GM19455 (cell line): ENCODE measurements around the gene CAPN13.
"Not testable (repeated sequence)": the region's sequence is repeated elsewhere in the genome, so short reads cannot be mapped to it uniquely, and the experiment has no call there.

ENCODE experiments used
- ATAC-seq: cut with Tn5 transposase; IDR thresholded peaks from one replicate; pipeline ENCODE4 v1.9.1; 2021; ENCODE audit not compliant: unreplicated experiment

Gene CAPN13

DNA sequence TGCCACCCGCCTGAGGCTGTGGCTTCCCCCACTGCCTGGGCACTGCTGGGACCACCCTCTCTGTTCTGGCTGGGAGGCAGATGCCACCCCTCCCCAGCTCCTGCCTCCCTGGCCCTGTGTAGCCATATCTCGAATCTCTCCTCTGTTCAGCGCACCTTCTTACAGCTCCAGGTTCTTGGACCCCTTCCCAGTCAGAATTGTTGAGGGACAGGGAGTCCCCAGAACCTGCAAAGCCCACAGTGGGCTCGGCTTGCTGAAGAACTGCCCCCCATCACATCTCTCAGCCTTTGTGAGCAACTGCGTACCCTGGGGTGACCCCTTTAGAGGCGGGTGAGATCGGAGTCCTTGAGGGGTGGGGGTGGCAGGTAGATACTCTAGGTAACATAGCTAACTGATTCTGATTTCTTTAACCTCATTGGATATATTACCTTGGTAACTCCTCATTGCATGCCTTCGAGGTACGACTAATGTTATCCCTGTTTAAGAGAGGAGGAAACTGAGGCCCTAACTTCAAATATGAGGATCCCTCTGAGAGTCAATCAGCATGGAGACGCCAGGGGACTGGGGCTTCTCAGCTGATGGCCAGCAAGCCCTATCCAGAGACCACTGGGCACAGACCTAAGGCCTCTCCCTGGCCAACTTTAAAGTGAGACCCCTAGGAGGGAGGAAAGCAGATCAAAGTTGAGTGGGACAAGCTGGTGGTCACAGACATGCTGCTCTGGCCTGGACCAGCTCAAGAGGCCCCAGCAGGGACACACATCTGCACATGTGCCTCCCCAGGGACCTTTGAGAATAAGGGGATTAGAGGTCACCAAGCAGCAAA is 101.3 kb downstream of the CAPN13 start:
- no peak for ATAC-seq

GRCh38 chr2:30705056-30705455 is 102.2 kb downstream of the CAPN13 start:
- no peak for ATAC-seq

DNA sequence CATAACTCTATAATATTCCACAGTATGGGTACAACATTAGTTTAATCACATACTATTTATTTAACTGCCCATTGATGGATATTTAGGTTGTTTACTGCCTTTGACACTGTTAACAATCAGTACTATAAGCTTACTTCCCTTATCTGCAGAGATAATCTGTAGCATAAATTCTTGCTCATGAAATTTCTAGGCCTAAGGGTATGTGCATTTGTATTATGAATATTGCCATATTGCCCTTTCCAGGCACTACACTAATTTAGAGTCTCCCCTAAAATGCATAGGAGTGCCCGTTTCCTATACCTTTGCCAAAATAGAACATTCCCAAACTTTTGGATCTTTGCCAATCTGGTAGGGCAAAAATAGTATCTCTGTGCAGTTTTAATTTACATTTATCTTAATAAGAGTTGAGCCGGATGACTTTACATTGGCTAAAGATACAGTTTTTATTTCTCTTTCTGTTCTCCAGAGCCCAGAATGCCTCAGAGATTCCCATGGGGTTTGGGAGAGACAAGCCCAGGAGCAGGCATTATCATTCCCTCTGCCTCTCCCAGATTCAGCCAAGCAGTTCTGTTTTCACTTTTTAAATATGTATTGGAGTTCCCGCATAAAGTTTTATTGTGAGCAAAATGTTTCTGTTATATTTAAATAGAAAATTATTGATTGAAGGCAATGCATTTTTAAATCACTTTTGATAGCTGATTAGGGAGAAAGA is 102.8 kb downstream of the CAPN13 start:
- no peak for ATAC-seq

- ATAC-seq = no peak
Observed at GRCh38 chr2:30702694-30703093, 104.6 kb downstream of the CAPN13 start.

DNA sequence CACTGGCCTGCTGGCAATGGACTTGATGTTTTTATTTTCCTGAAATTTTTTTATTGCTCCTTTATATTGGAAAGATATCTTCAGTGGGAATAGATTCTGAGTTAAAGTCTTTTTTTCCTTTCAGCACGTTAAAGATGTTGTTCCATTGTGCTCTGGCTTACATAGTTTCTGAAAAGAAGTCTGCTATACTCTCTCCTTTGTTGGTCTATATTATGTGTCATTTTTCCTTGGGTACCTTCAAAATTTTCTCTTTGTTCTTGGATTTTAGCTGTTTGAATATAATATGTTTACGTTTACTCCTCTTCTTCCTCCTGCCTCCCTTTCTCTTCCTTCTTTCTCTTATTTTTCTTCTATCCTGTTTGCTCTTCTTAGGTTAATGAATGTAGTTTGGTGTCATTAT is 105.5 kb downstream of the CAPN13 start:
- no peak for ATAC-seq

DNA sequence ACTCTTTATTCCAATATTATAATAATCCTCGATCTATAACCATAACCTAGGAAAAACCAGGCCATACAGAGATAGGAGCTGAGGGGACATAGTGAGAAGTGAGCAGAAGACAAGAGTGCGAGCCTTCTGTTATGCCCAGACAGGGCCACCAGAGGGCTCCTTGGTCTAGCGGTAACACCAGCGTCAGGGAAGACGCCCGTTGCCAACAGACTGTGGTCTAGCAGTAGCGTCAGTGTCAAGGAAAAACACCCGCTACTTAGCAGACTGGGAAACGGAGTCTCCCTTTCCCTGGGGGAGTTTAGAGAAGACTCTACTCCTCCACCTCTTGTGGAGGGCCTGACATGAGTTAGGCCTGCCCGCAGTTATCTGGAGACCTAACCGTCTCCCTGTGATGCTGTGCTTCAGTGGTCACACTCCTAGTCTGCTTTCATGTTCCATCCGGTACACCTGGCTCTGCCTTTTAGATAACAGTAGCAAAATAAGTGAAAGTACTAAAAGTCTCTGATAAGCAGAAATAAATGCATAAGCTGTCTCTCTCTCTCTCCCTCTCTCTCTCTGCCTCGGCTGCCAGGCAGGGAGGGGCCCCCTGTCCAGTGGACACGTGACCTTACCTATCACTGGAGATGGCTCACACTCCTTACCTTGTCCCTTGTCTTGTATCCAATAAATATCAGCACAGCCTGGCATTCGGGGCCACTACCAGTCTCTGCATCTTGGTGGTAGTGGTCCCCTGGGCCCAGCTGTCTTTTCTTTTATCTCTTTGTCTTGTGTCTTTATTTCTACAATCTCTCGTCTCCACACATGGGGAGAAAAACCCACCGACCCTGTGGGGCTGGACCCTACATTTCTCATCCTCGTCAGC is 109.8 kb downstream of the CAPN13 start:
- ATAC-seq = not testable (repeated sequence)

DNA sequence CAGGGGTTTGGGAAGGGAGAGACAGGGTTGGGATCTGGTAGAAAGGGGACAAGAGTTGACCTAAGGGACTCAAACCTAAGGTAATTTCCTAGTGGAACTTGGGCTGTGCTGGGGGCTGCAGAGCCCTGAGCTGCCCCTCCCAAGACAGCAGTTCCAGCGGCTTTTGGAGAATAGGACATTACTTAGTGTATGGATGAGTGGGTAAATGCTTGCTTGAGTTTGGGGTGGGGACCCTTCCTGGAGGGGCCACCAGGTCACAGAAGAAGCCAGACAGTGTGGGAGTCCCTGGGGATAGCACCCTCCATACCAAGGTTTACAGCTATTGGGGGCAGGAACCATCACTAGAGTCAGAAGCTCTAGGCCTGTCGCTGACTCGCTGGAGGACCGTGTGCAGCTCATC is 111.5 kb downstream of the CAPN13 start:
- ATAC-seq = no peak

DNA sequence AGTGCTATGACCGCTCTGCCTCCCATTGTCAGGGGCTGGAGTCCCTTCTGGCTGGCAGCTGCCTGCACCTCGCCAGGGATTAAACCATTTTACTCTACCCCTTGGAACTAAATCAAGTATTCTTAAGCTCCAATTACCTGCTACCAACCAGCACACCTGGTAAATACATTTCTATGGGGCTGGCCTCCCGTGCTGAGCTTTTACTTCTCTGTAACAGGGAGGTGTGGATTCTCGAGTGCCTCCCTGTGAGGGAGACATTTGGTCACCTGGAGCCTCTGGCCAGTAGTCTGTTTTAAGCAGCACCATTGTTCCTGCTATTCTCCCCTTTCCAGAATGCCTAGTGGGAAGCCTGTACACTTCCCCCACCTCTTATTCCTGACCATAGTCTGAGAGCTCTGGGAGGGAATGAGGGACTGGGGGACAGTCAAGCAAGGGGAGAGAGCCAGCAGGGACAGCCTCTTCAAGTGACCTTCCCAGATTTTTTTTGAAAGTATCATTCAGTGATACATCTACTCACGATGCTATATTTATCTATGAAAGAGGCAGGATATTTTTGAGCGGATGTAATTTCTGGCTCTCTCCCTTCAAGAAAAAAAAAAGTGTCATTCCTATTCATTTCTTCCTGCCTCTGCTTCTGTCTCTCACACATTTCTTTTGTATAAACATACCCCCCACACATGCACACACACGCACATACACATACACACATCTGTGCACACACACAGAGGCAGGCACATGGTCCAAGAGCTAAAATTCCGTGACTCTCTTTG is 112.8 kb downstream of the CAPN13 start:
- no peak for ATAC-seq

DNA sequence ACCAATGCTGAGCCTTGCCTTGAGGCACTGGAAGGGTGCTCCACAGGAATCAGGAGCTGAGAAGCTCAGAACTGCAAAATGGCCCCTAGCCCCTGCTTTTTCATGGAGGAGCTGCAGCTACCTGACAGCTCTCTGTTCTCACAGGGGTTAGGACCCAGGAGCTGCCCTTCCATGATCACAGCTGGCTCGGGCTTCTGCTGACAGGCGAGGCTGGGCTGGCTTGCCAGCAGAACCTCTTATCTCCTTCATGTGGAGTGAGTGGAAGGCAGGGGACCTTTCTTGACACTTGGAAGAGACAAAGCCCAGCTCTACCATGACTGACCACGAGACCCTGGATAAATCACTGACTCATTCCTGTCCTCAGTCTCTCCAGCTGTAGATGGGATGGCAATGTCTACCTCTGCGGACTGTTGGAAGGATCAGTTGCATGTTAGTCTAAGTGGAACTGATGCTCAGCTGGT is 113.4 kb downstream of the CAPN13 start:
- ATAC-seq = no peak

DNA sequence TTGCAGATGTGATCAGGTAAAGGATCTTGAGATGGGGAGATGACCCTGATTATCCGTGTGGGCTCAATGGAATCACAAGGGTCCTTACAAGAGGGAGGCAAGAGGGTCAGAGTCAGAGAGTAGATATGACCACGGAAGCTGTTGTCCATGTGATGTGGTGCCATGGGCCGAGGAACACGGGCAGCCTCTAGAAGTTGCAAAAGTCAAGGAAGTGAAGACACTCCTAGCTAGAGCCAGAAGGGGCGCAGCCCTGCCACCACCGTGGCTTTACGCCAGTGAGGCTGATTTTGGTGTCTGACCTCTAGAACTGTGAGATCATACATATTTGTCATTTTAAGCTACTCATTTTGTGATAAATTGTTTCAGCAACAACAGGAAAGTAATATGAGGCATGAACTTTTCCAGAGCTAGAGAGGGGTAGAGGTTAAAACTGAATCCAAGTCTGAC is 114.4 kb downstream of the CAPN13 start:
- no peak for ATAC-seq

DNA sequence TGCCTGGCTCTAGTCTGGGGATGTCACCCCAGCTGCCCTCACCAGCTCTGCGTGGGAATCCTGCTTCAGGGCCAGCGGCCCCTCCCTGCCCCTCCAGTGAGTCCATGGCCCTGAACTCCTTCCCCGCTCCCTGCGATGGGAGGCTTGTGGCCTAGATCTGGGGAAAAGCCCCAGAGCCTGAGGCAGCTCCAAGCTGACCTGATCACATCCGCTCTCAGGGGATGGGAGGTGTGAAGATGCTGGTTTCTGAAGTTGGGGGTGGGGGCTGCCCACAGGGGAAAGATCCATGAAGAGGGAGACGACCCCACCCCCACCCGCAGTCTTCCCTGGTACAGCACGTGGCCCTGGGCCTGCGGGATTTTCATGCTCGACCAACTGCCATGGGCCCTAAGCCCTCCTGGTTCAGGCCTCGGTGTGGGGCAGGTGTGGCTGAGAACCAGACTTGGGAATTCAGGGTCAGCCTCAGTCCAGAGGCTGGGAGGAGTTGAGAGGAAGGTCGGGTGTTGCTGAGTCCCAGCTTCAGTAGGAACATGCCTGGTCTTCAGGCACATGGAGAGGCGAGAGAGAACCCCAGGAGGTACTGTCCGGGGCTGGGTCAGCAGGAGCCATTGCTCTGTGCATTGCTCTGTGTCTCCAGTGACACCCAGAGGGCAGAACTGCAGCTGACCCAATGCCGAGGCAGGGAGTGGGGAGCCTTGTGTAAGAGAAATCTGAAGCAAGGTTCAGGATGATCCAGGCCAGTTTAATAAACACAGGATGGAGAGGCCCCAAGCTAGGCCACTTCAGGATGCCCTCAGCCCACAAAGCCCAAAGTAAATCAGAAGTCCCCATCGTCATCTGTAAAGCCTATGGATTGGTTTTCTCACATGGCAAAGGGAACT is 115.1 kb downstream of the CAPN13 start:
- ATAC-seq = no peak

DNA sequence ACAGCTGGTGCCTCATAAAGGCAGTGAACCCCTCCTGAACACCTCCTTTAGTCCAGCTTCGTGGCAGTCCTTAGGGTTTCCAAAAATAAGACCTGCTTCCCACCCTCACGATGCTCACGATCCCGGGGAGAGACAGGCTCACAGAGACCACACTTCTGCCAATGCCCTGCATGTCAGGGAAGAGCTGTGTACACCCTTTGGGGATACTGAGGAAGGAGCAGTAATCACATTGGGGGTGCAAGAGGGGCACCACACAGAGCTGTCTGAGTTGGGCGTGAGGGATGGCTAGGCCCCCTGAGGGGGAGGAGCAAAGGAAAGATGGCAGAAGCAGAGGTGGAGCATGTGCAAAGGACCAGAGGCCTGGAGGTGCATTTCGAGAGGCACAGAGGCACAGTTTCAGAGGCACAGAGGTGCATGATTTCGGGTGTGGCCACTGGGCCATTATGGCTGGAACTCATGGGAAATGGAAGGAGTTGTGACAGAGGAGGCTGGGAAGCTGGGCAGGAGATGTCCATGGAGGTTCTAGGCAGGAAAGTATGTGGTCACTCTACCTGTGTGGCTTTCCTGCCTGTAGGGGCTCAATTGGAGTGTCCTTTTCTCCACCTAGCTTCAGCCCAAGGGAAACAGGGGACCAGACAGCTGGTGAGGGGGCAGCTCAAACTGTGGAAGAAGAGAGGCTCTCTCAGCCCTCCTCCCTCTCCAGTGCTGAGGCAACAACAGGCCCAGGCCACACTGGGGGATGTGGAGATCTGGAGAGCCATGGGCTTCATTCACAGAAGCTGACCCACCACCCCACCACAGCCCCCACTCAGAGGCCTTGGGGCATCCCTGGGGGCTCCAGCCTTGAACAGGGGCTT is 115.9 kb downstream of the CAPN13 start:
- ATAC-seq = no peak

- ATAC-seq = no peak
Observed at GRCh38 chr2:30690126-30690561, 117.1 kb downstream of the CAPN13 start.

- no peak for ATAC-seq
Observed at GRCh38 chr2:30689496-30690125, 117.6 kb downstream of the CAPN13 start.

DNA sequence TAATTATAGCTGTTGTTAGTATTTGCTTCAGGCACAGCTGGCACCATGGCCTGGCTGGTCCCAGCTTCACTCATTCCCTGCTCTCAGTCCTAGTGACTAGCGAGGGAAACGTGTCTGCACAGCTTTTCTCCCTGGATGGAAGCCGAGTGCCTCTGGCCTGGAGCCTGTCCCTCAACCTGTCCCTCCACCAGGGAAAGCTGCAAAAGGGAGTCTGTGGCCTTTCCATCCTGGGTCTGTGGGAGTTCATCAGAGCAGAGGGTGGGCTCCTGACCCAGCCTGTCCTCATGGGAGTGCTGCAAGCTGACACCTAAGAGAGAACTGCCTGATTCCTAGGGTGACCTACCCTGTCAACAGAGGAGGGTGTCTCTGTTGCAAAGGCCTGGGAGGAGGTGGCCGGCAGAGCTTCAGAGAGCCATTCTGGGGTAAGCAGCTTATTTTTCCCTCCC is 118.3 kb downstream of the CAPN13 start:
- ATAC-seq = no peak

DNA sequence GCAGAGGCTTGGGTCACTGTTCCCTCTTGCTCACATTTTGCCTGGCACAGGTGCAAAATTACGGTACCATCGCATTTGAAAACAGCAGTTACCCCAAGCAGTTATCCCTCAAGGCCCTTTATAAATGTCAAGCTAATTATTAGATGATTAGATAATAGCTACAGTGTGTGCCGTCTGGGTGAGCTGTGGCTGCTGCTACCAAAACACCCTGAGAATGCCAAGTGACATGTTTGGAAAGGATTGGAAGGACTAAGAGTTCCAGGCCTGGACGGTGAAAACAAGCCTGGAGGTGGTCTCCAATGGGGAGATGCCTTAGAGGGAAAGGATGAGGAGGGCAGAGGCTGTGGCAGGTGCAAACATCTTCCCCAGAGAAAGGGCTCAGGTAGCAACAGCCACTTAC is 120.6 kb downstream of the CAPN13 start:
- no peak for ATAC-seq

- ATAC-seq = no peak
Observed at GRCh38 chr2:30686000-30686399, 121.2 kb downstream of the CAPN13 start.

- ATAC-seq = no peak
Observed at GRCh38 chr2:30684996-30685395, 122.2 kb downstream of the CAPN13 start.
